Measurements from ENCODE around the gene ADAM15.

GRCh38 chr1:155030899-155031298 lies 20.2 kb upstream of the ADAM15 start:
- TF ChIP-seq CTCF (IDR thresholded peaks at IDR 0.05) (no peak), POLR2A (IDR thresholded peaks at IDR 0.05; ENCODE audit: low read depth) (no peak), EP300 (IDR thresholded peaks at IDR 0.05) (no peak), POLR2AphosphoS5 (IDR thresholded peaks at IDR 0.05) (no peak)

Measured in esophagus muscularis mucosa (tissue), 4 donors.